Measurements from ENCODE around the gene ST7.

ST7 gene

DNA sequence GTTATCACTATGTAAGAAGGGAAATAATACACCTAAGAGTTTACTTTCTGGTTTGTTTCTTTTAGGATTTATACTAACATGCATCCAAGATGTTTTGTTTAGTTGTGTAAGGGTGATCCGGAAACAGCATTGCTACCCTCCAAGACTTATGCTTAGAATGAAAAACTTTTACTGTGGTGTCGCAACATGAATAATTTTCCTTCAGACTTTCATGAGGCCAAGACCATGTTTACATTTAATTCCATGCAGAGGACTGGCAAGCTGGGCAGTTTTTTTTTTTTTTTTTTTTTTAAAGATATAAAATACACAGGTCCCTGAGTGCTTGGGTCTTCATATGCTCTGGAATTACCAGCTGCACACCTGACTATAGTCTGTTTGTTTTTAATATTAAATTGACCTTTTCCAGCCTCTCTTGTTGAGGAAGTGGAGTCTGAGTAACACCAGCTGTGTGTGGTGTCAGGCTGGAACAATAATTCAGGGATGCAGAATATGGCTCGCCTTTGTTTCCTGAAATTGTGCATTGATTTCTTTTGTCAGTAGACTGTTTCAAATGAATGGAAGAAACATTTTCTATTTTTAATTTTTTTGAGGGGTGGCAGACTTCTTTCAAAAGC is 81.7 kb downstream of the ST7 start:
- no peak for DNase-seq

GRCh38 chr7:117035465-117035862 is 82.2 kb downstream of the ST7 start:
- DNase-seq = no peak

DNA sequence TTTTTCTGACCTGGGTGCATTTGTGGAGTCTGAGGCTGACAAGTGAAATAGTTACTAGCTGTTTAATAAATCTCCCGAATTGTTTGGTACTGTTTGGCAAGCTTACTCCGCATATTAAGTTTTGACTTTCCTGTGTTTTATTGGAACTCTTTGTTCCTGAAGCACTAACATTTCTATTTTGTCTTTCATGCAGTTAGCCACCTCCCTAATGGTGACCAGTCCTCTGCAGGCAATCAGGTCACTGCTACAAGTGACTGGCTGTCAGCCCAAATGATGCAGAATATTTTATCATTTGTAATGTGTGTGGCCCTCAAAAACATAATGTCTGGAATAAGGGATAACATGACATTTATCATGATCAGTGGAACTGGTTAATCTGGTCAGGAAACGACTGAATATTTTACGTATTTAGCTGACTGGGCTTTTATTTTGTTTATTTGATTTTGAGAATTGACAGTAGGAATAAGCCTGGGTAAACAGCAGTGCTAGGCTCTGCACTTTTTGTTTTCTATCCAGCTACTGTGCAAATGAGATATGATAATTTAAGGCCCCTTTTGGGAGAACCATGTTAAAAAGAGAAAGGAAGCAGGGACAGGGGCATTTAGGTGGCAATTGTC is 82.9 kb downstream of the ST7 start:
- no peak for DNase-seq

GRCh38 chr7:117036836-117037235 is 83.5 kb downstream of the ST7 start:
- DNase-seq = no peak

DNA sequence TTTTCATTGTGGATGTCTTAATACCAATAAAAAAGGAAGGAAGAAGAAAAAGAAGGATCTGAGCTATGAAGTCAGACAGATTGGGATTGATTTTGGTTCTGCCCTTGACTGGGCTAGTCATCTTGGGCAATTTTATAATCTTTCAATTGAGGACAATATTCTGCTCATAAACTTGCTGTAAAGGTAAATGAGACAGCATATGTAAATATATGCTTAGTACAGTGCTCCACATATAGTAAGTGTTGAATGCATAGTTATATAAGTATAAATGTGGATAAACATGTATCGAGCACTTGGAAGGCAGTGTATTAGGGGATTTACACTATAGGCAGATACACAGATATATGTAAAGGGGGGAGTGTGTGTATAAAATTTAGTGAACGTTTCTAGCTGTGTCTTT is 85.1 kb downstream of the ST7 start:
- DNase-seq = no peak

GRCh38 chr7:117041007-117041406 is 87.7 kb downstream of the ST7 start:
- no peak for DNase-seq

DNA sequence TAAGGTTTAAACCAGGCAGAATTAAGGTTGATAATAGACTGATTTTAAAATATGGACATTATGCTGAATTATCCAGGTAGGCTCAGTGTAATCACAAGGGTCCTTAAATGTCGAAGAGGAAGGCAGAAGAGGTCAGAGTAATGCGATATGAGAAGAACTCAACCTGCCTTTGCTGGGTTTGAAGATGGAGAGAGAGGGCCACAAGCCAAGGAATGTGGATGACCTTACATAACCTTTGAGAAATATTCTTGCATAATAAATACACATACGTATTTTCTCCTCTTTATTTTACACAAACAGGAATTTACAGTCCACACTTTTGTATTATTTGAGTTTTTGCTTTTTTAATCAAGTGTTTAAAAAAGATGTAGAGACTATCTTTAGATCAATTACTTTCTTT is 88.5 kb downstream of the ST7 start:
- DNase-seq = no peak

DNA sequence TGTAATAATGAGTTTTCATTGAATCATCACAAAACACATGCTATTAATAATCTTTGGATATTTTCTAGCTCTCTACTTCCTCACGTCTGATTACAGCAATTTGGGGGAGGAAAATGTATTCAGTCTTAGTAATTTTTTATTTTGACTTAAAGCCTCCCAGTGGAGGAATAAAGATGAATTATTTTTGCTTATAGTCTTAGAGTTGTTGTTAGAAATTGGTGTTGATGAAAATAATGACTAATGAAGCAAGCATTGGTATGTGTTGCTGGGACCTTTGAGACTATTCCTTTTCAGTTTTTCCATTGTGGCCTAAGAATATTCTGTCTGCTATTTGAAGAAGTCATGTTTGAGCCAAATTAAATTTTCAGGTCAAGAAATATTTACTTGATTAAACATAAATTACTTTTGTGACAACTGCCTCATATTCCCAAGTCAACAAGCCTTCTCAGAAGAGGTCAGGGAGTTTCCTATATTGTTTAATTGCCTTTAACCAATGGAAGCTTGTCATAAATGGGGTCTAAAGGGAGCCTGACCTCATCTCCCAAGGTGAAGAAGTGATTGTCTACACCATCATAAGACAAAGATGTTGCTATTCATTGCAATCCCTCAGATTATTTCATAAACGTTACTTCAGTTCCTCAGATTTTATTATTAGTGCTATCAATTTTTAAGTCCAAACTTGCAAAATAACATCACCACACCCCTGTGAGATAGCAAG is 90.0 kb downstream of the ST7 start:
- no peak for DNase-seq

GRCh38 chr7:117044664-117045063 is 91.4 kb downstream of the ST7 start:
- no peak for DNase-seq

- DNase-seq = no peak
These were observed 92.8 kb downstream of the ST7 start for GRCh38 chr7:117045927-117046710.

DNA sequence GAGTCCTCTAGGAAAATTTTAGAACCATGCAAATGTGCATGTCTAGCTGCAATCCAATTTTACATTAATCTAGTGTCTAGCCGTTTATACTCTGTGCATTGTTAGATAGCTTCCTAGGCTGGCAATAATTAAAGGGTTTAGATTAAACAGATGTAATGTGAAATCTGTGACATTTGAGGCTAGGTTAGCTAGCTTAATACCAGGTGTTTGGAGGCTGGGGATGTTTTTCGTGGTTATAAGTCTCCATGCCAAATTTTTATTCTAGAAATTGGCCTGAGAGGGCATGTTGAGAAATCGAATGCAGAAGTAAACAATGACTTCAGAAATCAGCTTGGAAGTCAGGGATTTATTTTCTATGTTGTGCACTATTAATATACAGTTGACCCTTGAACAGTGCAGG is 94.2 kb downstream of the ST7 start:
- DNase-seq = no peak

DNA sequence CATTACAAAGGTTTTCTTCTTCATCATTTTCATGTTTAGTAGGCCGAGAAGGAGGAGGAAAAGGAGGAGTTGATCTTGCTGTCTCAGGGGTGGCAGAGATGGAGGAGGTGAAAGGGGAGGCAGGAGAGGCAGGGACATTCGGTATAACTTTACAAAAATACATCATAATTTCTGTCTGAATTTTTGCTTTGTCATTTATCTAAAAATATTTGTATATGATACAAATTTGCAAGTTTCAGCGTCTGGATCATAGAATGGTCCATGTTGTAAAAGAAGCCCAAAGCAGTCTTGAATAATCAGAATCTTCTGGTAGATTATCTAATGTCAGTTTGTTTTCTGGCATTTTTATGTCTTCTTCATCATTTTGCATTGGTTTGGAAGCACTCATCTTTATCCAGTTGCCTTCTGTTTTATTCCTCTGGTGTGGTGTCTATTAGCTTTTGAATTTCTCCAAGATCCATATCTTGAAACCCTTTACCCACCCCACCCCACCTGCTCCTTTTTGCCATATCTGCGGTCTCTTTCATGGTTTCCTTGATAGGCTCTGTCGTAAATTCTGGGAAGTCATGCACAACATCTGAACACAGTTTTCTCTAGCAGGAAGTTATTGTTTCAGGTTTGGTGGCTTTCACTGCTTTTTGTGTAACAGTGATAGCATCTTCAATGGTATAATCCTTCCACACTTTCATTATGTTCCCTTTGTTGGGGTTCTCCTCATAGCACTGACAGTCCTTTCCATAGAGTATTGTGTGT is 95.0 kb downstream of the ST7 start:
- DNase-seq = no peak

DNA sequence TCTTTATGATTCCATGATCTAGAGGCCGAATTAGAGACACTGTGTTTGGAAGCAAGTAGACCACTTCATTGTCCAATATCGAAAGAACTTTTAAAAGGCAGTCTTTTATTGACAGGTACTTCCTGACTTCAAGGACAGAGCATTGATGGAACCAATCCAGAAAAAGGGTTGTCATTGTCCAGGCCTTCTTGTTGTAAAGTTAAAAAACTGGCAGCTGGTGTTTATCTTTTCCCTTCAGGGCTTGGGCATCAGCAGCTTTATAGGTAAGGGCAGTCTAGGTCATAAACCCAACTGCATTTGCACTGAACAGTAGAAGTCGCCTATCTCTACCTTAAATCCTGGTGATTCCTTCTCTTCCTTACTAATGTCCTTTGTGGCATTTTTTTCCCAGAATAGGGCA is 95.6 kb downstream of the ST7 start:
- no peak for DNase-seq

DNA sequence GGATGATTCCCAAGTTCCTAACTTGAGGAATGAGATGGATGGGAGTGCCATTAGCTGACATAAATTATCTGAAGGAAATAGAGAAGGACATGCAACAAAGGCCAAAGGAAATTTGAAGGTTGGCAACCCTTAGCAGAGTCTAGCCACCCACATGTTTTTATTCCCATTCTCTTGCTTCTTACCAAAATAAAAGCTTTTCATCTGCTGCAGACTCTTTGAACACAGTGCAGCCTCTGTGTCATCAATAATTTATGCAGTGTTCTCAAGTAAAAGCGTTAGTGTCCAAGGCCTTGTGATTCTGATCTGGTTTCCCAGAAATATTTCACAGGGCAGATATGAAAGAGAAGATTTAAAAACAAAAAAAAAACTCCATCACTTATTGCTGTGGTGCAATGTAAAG is 98.5 kb downstream of the ST7 start:
- no peak for DNase-seq

GRCh38 chr7:117053432-117053831 is 100.1 kb downstream of the ST7 start:
- DNase-seq = no peak

DNA sequence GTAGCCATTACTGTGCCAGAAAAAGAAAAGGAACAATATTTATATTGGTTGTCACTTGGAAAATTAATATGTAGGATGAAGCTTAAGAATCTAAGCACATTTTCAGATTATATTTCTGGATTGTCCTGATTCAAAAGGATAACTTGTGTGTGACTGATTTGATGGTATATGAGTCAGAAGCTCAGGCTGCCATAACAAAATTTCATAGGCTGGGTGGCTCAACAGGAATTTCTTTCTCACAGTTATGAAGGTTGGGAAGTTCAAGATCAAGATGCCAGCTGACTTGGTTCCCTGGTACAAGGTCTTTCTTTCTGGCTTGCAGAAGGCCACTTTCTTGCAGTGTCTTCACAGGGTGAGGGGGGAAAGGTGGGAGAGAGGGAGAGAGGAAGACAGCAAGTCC is 108.5 kb downstream of the ST7 start:
- no peak for DNase-seq

DNA sequence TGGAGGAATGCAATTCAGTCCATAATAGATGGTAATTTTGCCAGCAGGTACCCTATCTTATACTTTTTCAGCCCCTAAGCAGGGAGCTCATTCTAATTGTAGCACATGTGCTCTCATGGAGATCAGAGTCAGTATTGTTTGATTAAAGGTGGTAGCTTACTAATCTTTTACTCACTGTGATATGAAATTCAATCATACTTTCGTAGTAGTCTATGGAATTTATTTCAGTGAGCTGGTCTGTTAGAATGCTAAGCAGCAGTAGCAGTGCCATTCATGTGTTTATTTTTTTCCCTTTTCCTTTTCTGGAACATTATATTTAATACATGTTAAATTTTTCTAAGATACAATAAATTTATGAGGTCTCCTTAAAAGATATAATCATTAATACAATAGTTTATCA is 109.0 kb downstream of the ST7 start:
- DNase-seq = no peak

GRCh38 chr7:117064688-117065087 is 111.4 kb downstream of the ST7 start:
- DNase-seq = no peak

GRCh38 chr7:117065571-117066150 is 112.4 kb downstream of the ST7 start:
- DNase-seq = no peak

DNA sequence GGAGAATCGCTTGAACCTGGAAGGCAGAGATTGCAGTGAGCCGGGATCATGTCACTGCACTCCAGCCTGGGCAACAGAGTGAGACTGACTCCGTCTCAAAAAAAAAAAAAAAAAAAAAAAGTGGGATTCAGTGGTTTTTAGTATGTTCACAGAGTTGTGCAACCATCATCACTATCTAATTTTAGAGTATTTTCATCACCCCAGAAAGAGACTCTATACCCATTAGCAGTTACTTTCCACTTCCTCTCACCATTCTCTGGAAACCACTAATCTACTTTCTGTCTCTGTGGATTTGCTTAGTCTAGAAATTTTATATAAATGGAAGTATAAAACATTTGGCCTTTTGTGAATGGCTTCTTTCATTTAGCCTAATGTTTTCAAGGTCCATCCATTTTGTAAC is 113.4 kb downstream of the ST7 start:
- no peak for DNase-seq

- no peak for DNase-seq
These were observed 114.0 kb downstream of the ST7 start for GRCh38 chr7:117067340-117067739.

DNA sequence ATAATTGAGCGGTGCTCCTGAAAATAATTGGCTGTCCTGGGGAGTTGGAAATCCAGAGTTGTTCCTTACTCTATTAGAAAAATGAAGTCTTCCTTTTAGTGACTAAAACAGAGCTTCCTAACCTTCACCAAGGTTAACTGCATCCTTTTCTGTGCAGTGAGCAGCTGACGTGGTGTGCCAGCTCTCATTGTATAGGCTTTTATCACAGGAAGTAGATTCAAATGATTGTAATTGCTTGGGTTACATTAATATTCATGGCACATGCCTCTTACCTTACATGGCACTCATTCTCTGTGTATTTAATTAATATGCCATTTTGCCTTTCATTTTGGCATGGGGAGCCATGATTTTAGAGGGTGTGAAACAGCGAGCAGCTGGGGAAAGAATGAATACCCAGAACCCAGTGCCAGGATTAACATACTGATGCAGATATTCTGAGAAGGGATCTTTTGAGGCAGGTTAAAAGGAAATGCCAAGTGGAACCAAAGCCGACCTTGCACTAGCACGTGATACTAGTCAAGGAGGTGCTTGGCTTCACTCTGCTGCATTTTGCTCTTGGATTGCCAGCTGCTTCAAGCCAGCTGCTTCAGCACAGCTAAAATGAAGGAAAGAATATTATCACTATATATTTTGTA is 115.3 kb downstream of the ST7 start:
- DNase-seq = no peak

All from cortex of kidney (tissue), 1 donor.